Prostate gland (tissue), 2 donors: ENCODE results near the gene SLC13A2. TPM values are rescaled to one million over a fixed set of nuclear protein-coding genes. Genes with fewer than 3 reads are reported as not detected.

Experiments
- DNase-seq: peaks from one replicate; pipeline ENCODE4 v3.0.0-alpha.2; 2019; ENCODE audit warnings: low spot score
- H3K27ac ChIP-seq, 2 donors: fragments of 200-600 bp; sonication (generic); 2 replicates each; pipeline ENCODE4 v1.5.1; 2017 to 2019
- H3K27me3 ChIP-seq: fragments of 200-600 bp; sonication (generic); replicated peaks from 2 replicates; pipeline ENCODE4 v1.5.1; 2019; ENCODE audit not compliant: insufficient read depth
- H3K36me3 ChIP-seq, 2 donors: fragments of 200-600 bp; sonication (generic); 1 replicate in 1 of 2; 2 replicates in 1 of 2; pipeline versions ENCODE4 v1.5.1 to v1.8.1; 2017 to 2019
- H3K4me1 ChIP-seq: fragments of 200-600 bp; sonication (generic); replicated peaks from 2 replicates; pipeline ENCODE4 v1.5.1; 2019
- H3K4me3 ChIP-seq, 2 donors: fragments of 200-600 bp; sonication (generic); 2 replicates each; pipeline ENCODE4 v1.5.1; 2017 to 2019
- H3K9me3 ChIP-seq: fragments of 200-600 bp; sonication (generic); 2 replicates; pipeline ENCODE4 v1.5.1; 2017
- CTCF ChIP-seq, 4 experiments: fragments of 200-600 bp in 2 of 4; fragments of 450-650 bp in 2 of 4; sonication (generic) in 2 of 4; IDR thresholded peaks; 1 replicate in 3 of 4; 2 replicates in 1 of 4; pipeline ENCODE4 v1.5.1; 2016 to 2019; ENCODE audit warnings: antibody characterized with exemption in 4 of 4, mild to moderate bottlenecking in 2 of 4, moderate library complexity in 2 of 4
- POLR2A ChIP-seq: fragments of 450-650 bp; IDR thresholded peaks from one replicate; pipeline ENCODE4 v1.6.1; 2016; ENCODE audit warnings: antibody characterized with exemption, mild to moderate bottlenecking
- POLR2AphosphoS5 ChIP-seq: sonication (generic); formaldehyde crosslinking; IDR thresholded peaks from one replicate; pipeline ENCODE4 v1.6.1; 2017; ENCODE audit warnings: antibody characterized with exemption
- WGBS: methylation state at CpG from one replicate; pipeline ENCODE4 v1.1.5; 2018; 5-methylcytosine and 5-hydroxymethylcytosine counted together
- intact Hi-C: fragments of 100-400 bp; cut with DNase I; formaldehyde crosslinking; loops from one replicate; pipeline ENCODE4 v1.14.2; 2022
- total RNA-seq, 2 donors: library from RNA; depleted of rRNA; stranded (reverse); fragments of >200 nt; gene quantifications; one replicate each; pipeline ENCODE4 v1.1.0, GENCODE V29; 2016

The SLC13A2 gene
- total RNA-seq, 2 donors from 2014 or later = 0.09 to 0.68 TPM

- Histone ChIP-seq H3K36me3 (no peaks in the 10 kb centered on the region), H3K27ac (no peak overlapping the region), H3K27me3 (no peaks in the 10 kb centered on the region), H3K4me1 (no peaks in the 10 kb centered on the region), H3K4me3 (no peak overlapping the region), H3K9me3 (no peaks in the 10 kb centered on the region)
- WGBS = 58% methylated on average over 2 of the region's 2 CpGs
- no peak for TF ChIP-seq CTCF (IDR thresholded peaks at IDR 0.05)
- no peak for TF ChIP-seq POLR2AphosphoS5
- TF ChIP-seq POLR2A = no peak
- DNase-seq = no peak
- intact Hi-C loops = no loop called here
Observed at GRCh38 chr17:28484296-28484695, 10.9 kb downstream of the SLC13A2 start.

- Histone ChIP-seq H3K36me3 (no peaks in the 10 kb centered on the region), H3K4me1 (no peaks in the 10 kb centered on the region), H3K9me3 (no peaks in the 10 kb centered on the region), H3K4me3 (no peak overlapping the region), H3K27ac (no peak overlapping the region), H3K27me3 (no peaks in the 10 kb centered on the region)
- TF ChIP-seq CTCF (IDR thresholded peaks at IDR 0.05) (no peak), POLR2A (no peak), POLR2AphosphoS5 (no peak)
- DNase-seq = no peak
- WGBS = 76% methylated on average over 3 of the region's 3 CpGs
- intact Hi-C loops = no loop called here
Observed at GRCh38 chr17:28485049-28485448, 11.6 kb downstream of the SLC13A2 start.

- Histone ChIP-seq H3K4me1 (no peaks in the 10 kb centered on the region), H3K4me3 (no peak overlapping the region), H3K36me3 (no peaks in the 10 kb centered on the region), H3K27ac (no peak overlapping the region), H3K9me3 (no peaks in the 10 kb centered on the region), H3K27me3 (no peaks in the 10 kb centered on the region)
- TF ChIP-seq CTCF (IDR thresholded peaks at IDR 0.05) = no peak
- no peak for TF ChIP-seq POLR2AphosphoS5
- no peak for TF ChIP-seq POLR2A
- WGBS = 68% methylated on average over 5 of the region's 5 CpGs
- no peak for DNase-seq
- intact Hi-C loops = no loop called here
Observed at GRCh38 chr17:28487881-28488532, 14.6 kb downstream of the SLC13A2 start.

GRCh38 chr17:28488533-28489276 lies 15.3 kb downstream of the SLC13A2 start:
- 76% methylated on average over 7 of the region's 7 CpGs for WGBS
- H3K9me3 ChIP-seq = no peaks in the 10 kb centered on the region
- no peaks in the 10 kb centered on the region for H3K36me3 ChIP-seq
- TF ChIP-seq POLR2A (no peak), POLR2AphosphoS5 (no peak), CTCF (IDR thresholded peaks at IDR 0.05) (no peak)
- H3K27ac ChIP-seq = no peak overlapping the region
- no peaks in the 10 kb centered on the region for H3K4me1 ChIP-seq
- H3K4me3 ChIP-seq = no peak overlapping the region
- no peaks in the 10 kb centered on the region for H3K27me3 ChIP-seq
- intact Hi-C loops = no loop called here
- no peak for DNase-seq

- 84% methylated on average over 11 of the region's 11 CpGs for WGBS
- no peaks in the 10 kb centered on the region for H3K4me1 ChIP-seq
- H3K27me3 ChIP-seq = no peaks in the 10 kb centered on the region
- no peak for TF ChIP-seq POLR2AphosphoS5
- no peak for TF ChIP-seq POLR2A
- TF ChIP-seq CTCF (IDR thresholded peaks at IDR 0.05) = no peak
- no peaks in the 10 kb centered on the region for H3K36me3 ChIP-seq
- no peak overlapping the region for H3K27ac ChIP-seq
- no peak for DNase-seq
- intact Hi-C loops = no loop called here
- H3K9me3 ChIP-seq = no peaks in the 10 kb centered on the region
- no peak overlapping the region for H3K4me3 ChIP-seq
Observed at GRCh38 chr17:28491286-28491685, 17.8 kb downstream of the SLC13A2 start.
